Stimulated activated naive CD8-positive, alpha-beta T cell treated with anti-CD3 and anti-CD28 coated beads, Interleukin-15, Interleukin-2, amounts not matched to agents 100 U/mL and 50 U/mL, for 24 hours (primary cell): Measurements from ENCODE around the gene SGMS1.
A peak's percentile ranks its signal among the peaks of the same experiment; 100 is the strongest.
"Not testable (repeated sequence)": the region's sequence is repeated elsewhere in the genome, so short reads cannot be mapped to it uniquely, and the experiment has no call there.

ENCODE experiments used
- ATAC-seq: fragments of 150-1000 bp; cut with Tn5 transposase; one replicate; pipeline ENCODE4 v1.10.0; 2021
- DNase-seq: peaks from one replicate; pipeline ENCODE4 v3.0.0; 2021

The SGMS1 gene

GRCh38 chr10:50304660-50305059 is 319.1 kb downstream of the SGMS1 start:
- ATAC-seq (no peak), DNase-seq (no peak)

- ATAC-seq = no peak
- DNase-seq = no peak
Observed at GRCh38 chr10:50299948-50300669, 323.6 kb downstream of the SGMS1 start.

- DNase-seq = no peak
Observed at GRCh38 chr10:50295367-50295766, 328.4 kb downstream of the SGMS1 start.

GRCh38 chr10:50294582-50294981 is 329.2 kb downstream of the SGMS1 start:
- no peak for ATAC-seq
- no peak for DNase-seq

More at GRCh38 chr10:50295367-50295766, 328.4 kb downstream of the SGMS1 start:
- ATAC-seq = no peak

- DNase-seq = no peak
- no peak for ATAC-seq
Observed at GRCh38 chr10:50293513-50294313, 330.0 kb downstream of the SGMS1 start.

GRCh38 chr10:50291261-50291850 is 332.4 kb downstream of the SGMS1 start:
- ATAC-seq (no peak), DNase-seq (no peak)

GRCh38 chr10:50289196-50289595 is 334.6 kb downstream of the SGMS1 start:
- ATAC-seq (no peak), DNase-seq (no peak)

- ATAC-seq (no peak), DNase-seq (no peak)
Observed at GRCh38 chr10:50286996-50287803, 336.6 kb downstream of the SGMS1 start.

GRCh38 chr10:50286517-50286916 is 337.2 kb downstream of the SGMS1 start:
- no peak for DNase-seq
- ATAC-seq = no peak

- DNase-seq (no peak), ATAC-seq (no peak)
Observed at GRCh38 chr10:50281967-50282522, 341.7 kb downstream of the SGMS1 start.

GRCh38 chr10:50281210-50281966 is 342.4 kb downstream of the SGMS1 start:
- no peak for DNase-seq
- no peak for ATAC-seq

- ATAC-seq (no peak), DNase-seq (no peak)
Observed at GRCh38 chr10:50280049-50280841, 343.5 kb downstream of the SGMS1 start.

GRCh38 chr10:50279489-50279888 is 344.3 kb downstream of the SGMS1 start:
- no peak for DNase-seq
- no peak for ATAC-seq

- peak; percentile 65 for ATAC-seq
- DNase-seq = peak; percentile 54
Observed at GRCh38 chr10:50275650-50276235, 348.0 kb downstream of the SGMS1 start.

GRCh38 chr10:50272531-50272930 is 351.2 kb downstream of the SGMS1 start:
- ATAC-seq (no peak), DNase-seq (no peak)

- ATAC-seq (no peak), DNase-seq (no peak)
Observed at GRCh38 chr10:50271564-50272250, 352.0 kb downstream of the SGMS1 start.

- not testable (repeated sequence) for DNase-seq, ATAC-seq
Observed at GRCh38 chr10:50267877-50268276, 355.9 kb downstream of the SGMS1 start.

GRCh38 chr10:50262625-50263024 is 361.1 kb downstream of the SGMS1 start:
- not testable (repeated sequence) for DNase-seq, ATAC-seq

GRCh38 chr10:50260791-50261281 is 362.9 kb downstream of the SGMS1 start:
- ATAC-seq (peak; percentile 97), DNase-seq (no peak)
